Activated CD4-positive, alpha-beta memory T cell treated with anti-CD3 and anti-CD28 coated beads, Interleukin-2, amount 10 ng/mL, durations not matched to agents 7 days and 5 days (primary cell): Measurements from ENCODE around the gene IQCM. TPM values are rescaled to one million over a fixed set of nuclear protein-coding genes. Genes with fewer than 3 reads are reported as not detected.

ENCODE experiments used
- CTCF ChIA-PET: fragments of 350-600 bp; sonication (Branson Sonifier 250); formaldehyde crosslinking; loops from one replicate; lab custom pipeline; 2021; ENCODE audit warnings: antibody characterized with exemption, inconsistent platforms; lab: Charles Lee
- POLR2A ChIA-PET: fragments of 350-600 bp; sonication (Branson Sonifier 250); formaldehyde crosslinking; loops from one replicate; lab custom pipeline; 2021; ENCODE audit warnings: antibody characterized with exemption; lab: Charles Lee
- DNase-seq: peaks from one replicate; pipeline ENCODE4 v3.0.0-alpha.2; 2020
- H3K27ac Mint-ChIP-seq: one replicate; pipeline ENCODE4 v1.8.0; 2021; ENCODE audit warnings: mild to moderate bottlenecking, mixed read lengths
- H3K27me3 Mint-ChIP-seq: one replicate; pipeline ENCODE4 v1.8.0; 2021; ENCODE audit warnings: mixed read lengths
- H3K36me3 Mint-ChIP-seq: one replicate; pipeline ENCODE4 v1.8.0; 2021; ENCODE audit warnings: low read depth, mixed read lengths
- H3K4me1 Mint-ChIP-seq: one replicate; pipeline ENCODE4 v1.8.0; 2021; ENCODE audit warnings: mixed read lengths
- H3K4me3 Mint-ChIP-seq: one replicate; pipeline ENCODE4 v1.8.0; 2021; ENCODE audit warnings: mild to moderate bottlenecking, mixed read lengths
- H3K9me3 Mint-ChIP-seq: one replicate; pipeline ENCODE4 v1.8.0; 2021; ENCODE audit warnings: mixed read lengths
- total RNA-seq, 2 experiments: library from RNA; stranded (reverse); gene quantifications; one replicate each; pipeline ENCODE4 v1.2.3, GENCODE V29; 2021

Gene IQCM
- total RNA-seq, 2 experiments from 2014 or later = not detected

- no peaks in the 10 kb centered on the region for H3K27me3 Mint-ChIP-seq
- CTCF ChIA-PET = no interaction called here
- no peaks in the 10 kb centered on the region for H3K9me3 Mint-ChIP-seq
- H3K4me3 Mint-ChIP-seq = no peak overlapping the region
- POLR2A ChIA-PET = no interaction called here
- H3K27ac Mint-ChIP-seq = no peak overlapping the region
- DNase-seq = no peak
- H3K4me1 Mint-ChIP-seq = no peaks in the 10 kb centered on the region
- no peaks in the 10 kb centered on the region for H3K36me3 Mint-ChIP-seq
Observed at GRCh38 chr4:149752729-149753128, 62.9 kb downstream of the IQCM start.

DNA sequence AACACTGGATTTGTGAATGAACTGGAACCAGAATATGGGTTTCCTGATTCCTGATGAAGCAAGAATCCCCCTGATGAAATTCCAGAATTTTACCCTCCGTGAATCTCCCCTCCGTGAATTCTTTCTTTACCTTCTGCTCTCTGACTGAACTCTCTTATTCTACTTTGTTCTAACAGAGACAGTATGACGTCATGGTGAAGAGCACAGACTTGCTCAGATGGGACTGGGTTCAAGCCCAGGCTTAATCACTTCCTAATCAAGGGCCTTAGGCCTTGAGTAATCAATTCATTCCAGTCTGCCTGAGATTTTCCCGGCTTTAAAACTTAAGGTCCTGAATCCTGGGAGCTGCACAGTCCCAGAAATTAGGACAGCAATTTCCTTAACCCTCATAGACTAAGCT is 64.5 kb downstream of the IQCM start:
- H3K9me3 Mint-ChIP-seq = no peaks in the 10 kb centered on the region
- H3K27ac Mint-ChIP-seq = no peak overlapping the region
- CTCF ChIA-PET = no interaction called here
- DNase-seq = no peak
- no peak overlapping the region for H3K4me3 Mint-ChIP-seq
- POLR2A ChIA-PET = no interaction called here
- no peaks in the 10 kb centered on the region for H3K36me3 Mint-ChIP-seq
- H3K27me3 Mint-ChIP-seq = no peaks in the 10 kb centered on the region
- no peaks in the 10 kb centered on the region for H3K4me1 Mint-ChIP-seq

DNA sequence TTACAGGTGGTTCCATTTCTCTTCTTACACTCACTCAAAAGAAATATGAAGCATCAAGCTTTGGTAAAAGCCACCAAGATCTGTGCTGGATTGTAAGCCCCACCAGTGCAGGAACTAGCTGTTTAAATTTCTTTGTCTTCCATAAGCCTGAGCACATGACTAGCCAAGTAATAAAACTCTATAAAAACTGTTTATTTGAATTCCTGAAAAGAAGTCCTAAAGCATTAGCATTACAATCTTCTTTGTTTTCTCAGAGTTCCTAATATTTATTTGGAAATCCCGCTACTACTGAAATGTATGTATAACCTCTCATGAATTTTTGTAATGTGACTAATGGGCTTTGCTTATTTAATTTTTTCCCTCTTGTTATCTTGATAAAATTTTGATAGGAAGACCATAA is 65.9 kb downstream of the IQCM start:
- Mint-ChIP-seq H3K36me3 (no peaks in the 10 kb centered on the region), H3K4me1 (no peaks in the 10 kb centered on the region), H3K9me3 (no peaks in the 10 kb centered on the region), H3K27me3 (no peaks in the 10 kb centered on the region), H3K27ac (no peak overlapping the region), H3K4me3 (no peak overlapping the region)
- no peak for DNase-seq
- POLR2A ChIA-PET = no interaction called here
- CTCF ChIA-PET = no interaction called here

GRCh38 chr4:149747646-149748045 is 68.0 kb downstream of the IQCM start:
- Mint-ChIP-seq H3K9me3 (no peaks in the 10 kb centered on the region), H3K4me3 (no peak overlapping the region)
- CTCF ChIA-PET = no interaction called here

GRCh38 chr4:149746276-149746675 is 69.4 kb downstream of the IQCM start:
- Mint-ChIP-seq H3K27me3 (no peaks in the 10 kb centered on the region), H3K4me1 (no peaks in the 10 kb centered on the region)
- no peak for DNase-seq

More at GRCh38 chr4:149747646-149748045, 68.0 kb downstream of the IQCM start:
- no peak for DNase-seq
- POLR2A ChIA-PET = no interaction called here
- H3K36me3 Mint-ChIP-seq = no peaks in the 10 kb centered on the region
- H3K27me3 Mint-ChIP-seq = no peaks in the 10 kb centered on the region
- H3K27ac Mint-ChIP-seq = no peak overlapping the region
- H3K4me1 Mint-ChIP-seq = no peaks in the 10 kb centered on the region

DNA sequence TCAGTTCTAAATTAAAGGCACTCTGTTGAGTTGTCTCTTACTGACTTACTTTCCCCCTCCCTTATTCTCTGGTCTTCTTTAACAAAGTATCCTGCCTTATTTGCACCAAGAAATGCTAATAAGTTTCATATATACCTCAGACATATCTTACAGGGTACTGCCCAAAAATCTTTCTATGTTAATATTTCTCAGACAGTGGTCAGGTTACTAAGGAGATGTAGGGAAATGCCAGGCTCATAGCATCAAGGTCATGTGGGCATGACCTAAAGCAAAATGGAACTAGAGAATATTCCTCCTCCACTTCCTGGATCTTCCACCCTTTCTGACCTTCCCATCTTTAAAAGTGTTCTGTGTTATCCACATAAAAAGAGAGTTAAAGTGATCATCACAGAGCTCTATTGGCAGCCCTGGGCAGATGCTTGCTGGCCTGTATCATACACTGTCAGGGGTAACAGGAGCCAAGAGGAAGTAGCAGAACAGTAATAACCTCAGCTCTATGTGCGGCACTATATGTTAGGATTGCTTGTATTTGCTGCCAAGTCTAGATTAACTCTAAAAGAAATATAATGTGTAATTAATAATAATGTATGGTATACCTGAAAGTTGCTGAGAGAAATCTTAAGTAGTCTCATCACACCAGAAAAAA is 74.3 kb downstream of the IQCM start:
- Mint-ChIP-seq H3K27me3 (no peaks in the 10 kb centered on the region), H3K4me3 (no peak overlapping the region), H3K36me3 (no peaks in the 10 kb centered on the region), H3K9me3 (no peaks in the 10 kb centered on the region), H3K27ac (no peak overlapping the region), H3K4me1 (no peaks in the 10 kb centered on the region)
- POLR2A ChIA-PET = no interaction called here
- CTCF ChIA-PET = no interaction called here
- DNase-seq = no peak

More at GRCh38 chr4:149746276-149746675, 69.4 kb downstream of the IQCM start:
- no peaks in the 10 kb centered on the region for H3K36me3 Mint-ChIP-seq
- ChIA-PET POLR2A (no interaction called here), CTCF (no interaction called here)
- H3K27ac Mint-ChIP-seq = no peak overlapping the region
- H3K4me3 Mint-ChIP-seq = no peak overlapping the region
- no peaks in the 10 kb centered on the region for H3K9me3 Mint-ChIP-seq

- Mint-ChIP-seq H3K9me3 (no peaks in the 10 kb centered on the region), H3K4me1 (no peaks in the 10 kb centered on the region), H3K36me3 (no peaks in the 10 kb centered on the region), H3K27ac (no peak overlapping the region), H3K4me3 (no peak overlapping the region), H3K27me3 (no peaks in the 10 kb centered on the region)
- POLR2A ChIA-PET = no interaction called here
- no peak for DNase-seq
- CTCF ChIA-PET = no interaction called here
Observed at GRCh38 chr4:149738156-149738555, 77.5 kb downstream of the IQCM start.

- ChIA-PET POLR2A (no interaction called here), CTCF (interaction anchor here (0.7 kb wide), 1 partner anchor 1161 kb away, joined by 5 read pairs; no protein-coding TSS in a partner anchor)
- Mint-ChIP-seq H3K36me3 (no peaks in the 10 kb centered on the region), H3K27ac (no peak overlapping the region), H3K4me1 (no peaks in the 10 kb centered on the region), H3K27me3 (no peaks in the 10 kb centered on the region), H3K4me3 (no peak overlapping the region), H3K9me3 (no peaks in the 10 kb centered on the region)
- no peak for DNase-seq
Observed at GRCh38 chr4:149735796-149736195, 79.8 kb downstream of the IQCM start.

- CTCF ChIA-PET = no interaction called here
Observed at GRCh38 chr4:149728444-149728843, 87.2 kb downstream of the IQCM start.

GRCh38 chr4:149727663-149728062 is 88.0 kb downstream of the IQCM start:
- CTCF ChIA-PET = no interaction called here

More at GRCh38 chr4:149728444-149728843, 87.2 kb downstream of the IQCM start:
- no peaks in the 10 kb centered on the region for H3K27me3 Mint-ChIP-seq
- no peak for DNase-seq
- H3K4me1 Mint-ChIP-seq = no peaks in the 10 kb centered on the region
- no peak overlapping the region for H3K4me3 Mint-ChIP-seq
- POLR2A ChIA-PET = no interaction called here
- no peaks in the 10 kb centered on the region for H3K36me3 Mint-ChIP-seq
- no peak overlapping the region for H3K27ac Mint-ChIP-seq
- H3K9me3 Mint-ChIP-seq = no peaks in the 10 kb centered on the region

DNA sequence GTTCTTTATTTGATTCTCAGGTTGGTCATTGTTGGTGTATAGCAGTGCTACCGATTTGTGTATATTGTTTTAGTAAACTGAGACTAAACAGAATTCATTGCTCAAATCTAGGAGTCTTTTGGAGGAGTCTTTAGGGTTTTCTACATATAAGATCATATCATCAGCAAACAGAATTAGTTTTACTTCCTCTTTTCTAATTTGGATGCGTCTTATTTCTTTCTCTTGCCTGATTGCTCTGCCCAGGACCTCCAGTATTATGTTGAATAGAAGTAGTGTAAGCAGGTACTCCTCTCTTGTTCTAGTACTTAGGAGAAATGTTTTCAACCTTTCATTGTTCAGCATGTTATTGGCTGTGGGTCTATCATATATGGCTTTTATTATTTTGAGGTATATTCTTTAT is 92.6 kb downstream of the IQCM start:
- Mint-ChIP-seq H3K36me3 (no peaks in the 10 kb centered on the region), H3K9me3 (no peaks in the 10 kb centered on the region), H3K4me3 (no peak overlapping the region), H3K4me1 (no peaks in the 10 kb centered on the region), H3K27ac (no peak overlapping the region), H3K27me3 (no peaks in the 10 kb centered on the region)
- CTCF ChIA-PET = no interaction called here
- POLR2A ChIA-PET = no interaction called here
- DNase-seq = no peak

More at GRCh38 chr4:149727663-149728062, 88.0 kb downstream of the IQCM start:
- H3K4me3 Mint-ChIP-seq = no peak overlapping the region
- no peaks in the 10 kb centered on the region for H3K4me1 Mint-ChIP-seq
- DNase-seq = no peak
- no peaks in the 10 kb centered on the region for H3K36me3 Mint-ChIP-seq
- POLR2A ChIA-PET = no interaction called here
- H3K9me3 Mint-ChIP-seq = no peaks in the 10 kb centered on the region
- no peaks in the 10 kb centered on the region for H3K27me3 Mint-ChIP-seq
- H3K27ac Mint-ChIP-seq = no peak overlapping the region

DNA sequence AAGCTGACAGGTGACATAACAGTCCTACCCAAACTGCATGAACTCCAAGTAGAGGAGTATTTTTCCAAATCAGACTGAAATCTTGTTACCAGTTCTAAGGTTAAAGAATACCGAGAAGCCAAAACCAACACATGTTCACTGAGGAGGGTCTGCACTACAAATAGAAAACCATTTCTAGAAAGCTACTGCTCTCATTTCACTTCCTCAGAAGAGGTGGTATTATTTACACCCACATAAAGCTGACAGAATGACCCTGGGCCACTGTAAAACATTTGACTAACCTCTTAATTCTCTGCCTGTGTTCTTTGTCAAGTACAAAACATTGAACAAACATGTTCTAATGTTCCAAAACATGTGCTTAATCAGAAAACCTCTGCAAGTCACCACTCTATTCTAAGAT is 95.8 kb downstream of the IQCM start:
- H3K27ac Mint-ChIP-seq = no peak overlapping the region
- CTCF ChIA-PET = no interaction called here
- no peaks in the 10 kb centered on the region for H3K4me1 Mint-ChIP-seq
- DNase-seq = no peak
- POLR2A ChIA-PET = no interaction called here
- H3K9me3 Mint-ChIP-seq = no peaks in the 10 kb centered on the region
- H3K36me3 Mint-ChIP-seq = no peaks in the 10 kb centered on the region
- H3K27me3 Mint-ChIP-seq = no peaks in the 10 kb centered on the region
- H3K4me3 Mint-ChIP-seq = no peak overlapping the region

- H3K36me3 Mint-ChIP-seq = no peaks in the 10 kb centered on the region
- no peak overlapping the region for H3K27ac Mint-ChIP-seq
- H3K27me3 Mint-ChIP-seq = no peaks in the 10 kb centered on the region
- CTCF ChIA-PET = no interaction called here
- H3K4me1 Mint-ChIP-seq = no peaks in the 10 kb centered on the region
- no peaks in the 10 kb centered on the region for H3K9me3 Mint-ChIP-seq
- POLR2A ChIA-PET = no interaction called here
- no peak overlapping the region for H3K4me3 Mint-ChIP-seq
- DNase-seq = no peak
Observed at GRCh38 chr4:149719357-149719756, 96.3 kb downstream of the IQCM start.

GRCh38 chr4:149718500-149718899 is 97.1 kb downstream of the IQCM start:
- H3K9me3 Mint-ChIP-seq = no peaks in the 10 kb centered on the region
- H3K27ac Mint-ChIP-seq = no peak overlapping the region
- H3K4me3 Mint-ChIP-seq = no peak overlapping the region
- H3K27me3 Mint-ChIP-seq = no peaks in the 10 kb centered on the region
- ChIA-PET CTCF (no interaction called here), POLR2A (no interaction called here)
- DNase-seq = no peak
- no peaks in the 10 kb centered on the region for H3K36me3 Mint-ChIP-seq
- H3K4me1 Mint-ChIP-seq = no peaks in the 10 kb centered on the region
